K562 (cell line): ENCODE measurements around the gene KBTBD13. TPM values are rescaled to one million over a fixed set of nuclear protein-coding genes. Genes with fewer than 3 reads are reported as not detected.

Experiments used
- ATAC-seq: fragments of 200-7000 bp; cut with Tn5 transposase; 3 replicates; pipeline ENCODE4 v1.9.1; 2020; ENCODE audit warnings: moderate library complexity
- BruUV-seq: library from RNA; stranded (reverse); fragments of 400-500 nt; replicated peaks from 2 replicates; lab custom pipeline; 2021; lab: Mats Ljungman, UMichigan
- CTCF ChIA-PET: fragments of 300-600 bp; formaldehyde crosslinking; extraction: SDS; loops from one replicate; lab custom pipeline; 2021; ENCODE audit warnings: low intra/inter-chr PET ratio; lab: Yijun Ruan, JAX
- POLR2A ChIA-PET: fragments of 300-600, 350-650 bp; sonication (Branson Sonifier 250); formaldehyde crosslinking; extraction: SDS; loops from one replicate; lab custom pipeline; 2021; ENCODE audit warnings: antibody characterized with exemption, inconsistent platforms; lab: Yijun Ruan, JAX
- DNase-seq, 4 experiments: peaks; one replicate each; pipeline versions ENCODE4 v3.0.0 to v3.0.0-alpha.2; 2011 to 2018; ENCODE audit warnings: low spot score in 3 of 4, mixed read lengths in 3 of 4; ENCODE audit errors: extremely low read depth in 1 of 4
- FAIRE-seq: peaks from 2 replicates; lab custom pipeline; 2011; peaks lifted over from hg19 to GRCh38; lab: Jason Lieb, UNC
- H2AFZ ChIP-seq: 2 replicates; pipeline ENCODE4 v1.6.0; 2011; ENCODE audit warnings: low read depth, low read length, control low read depth, inconsistent platforms
- H3K27ac ChIP-seq: fragments of 200-600 bp; 3 replicates; pipeline ENCODE4 v1.8.0; 2011; ENCODE audit warnings: low read depth, mild to moderate bottlenecking, control low read depth, inconsistent platforms, low read length, moderate library complexity, mixed read lengths; ENCODE audit errors: extremely low read depth
- H3K27me3 ChIP-seq, 2 experiments: fragments of 300-600 bp in 1 of 2; 2 replicates in 1 of 2; 3 replicates in 1 of 2; pipeline versions ENCODE4 v1.6.0 to v1.8.0; 2011; ENCODE audit warnings: inconsistent platforms in 2 of 2, low read length in 2 of 2, mild to moderate bottlenecking in 1 of 2, mixed read lengths in 1 of 2, moderate library complexity in 1 of 2; ENCODE audit not compliant: control insufficient read depth in 2 of 2, insufficient read depth in 2 of 2
- H3K36me3 ChIP-seq: fragments of 300-600 bp; 3 replicates; pipeline ENCODE4 v1.8.0; 2011; ENCODE audit warnings: mild to moderate bottlenecking, low read length, inconsistent platforms; ENCODE audit not compliant: control insufficient read depth, insufficient read depth
- H3K4me1 ChIP-seq, 2 experiments: fragments of 200-600 bp in 1 of 2; replicated peaks in 1 of 2; 2 replicates in 1 of 2; 3 replicates in 1 of 2; pipeline versions ENCODE4 v1.5.1 to v1.8.0; 2011; ENCODE audit warnings: inconsistent platforms in 2 of 2, low read length in 2 of 2, mild to moderate bottlenecking in 1 of 2, mixed read lengths in 1 of 2, moderate library complexity in 1 of 2; ENCODE audit not compliant: control insufficient read depth in 2 of 2, insufficient read depth in 2 of 2
- H3K4me2 ChIP-seq: 2 replicates; pipeline ENCODE4 v1.6.1; 2011; ENCODE audit warnings: low read length, control low read depth, inconsistent platforms, mixed read lengths; ENCODE audit not compliant: insufficient read depth
- H3K4me3 ChIP-seq: fragments of 200-600 bp; sonication (generic), shearing (Covaris generic); 2 replicates; pipeline ENCODE4 v1.5.1; 2016; ENCODE audit warnings: control low read depth, inconsistent platforms
- H3K79me2 ChIP-seq: fragments of 200-600 bp; 3 replicates; pipeline ENCODE4 v1.8.0; 2011; ENCODE audit warnings: low read length, inconsistent platforms; ENCODE audit not compliant: control insufficient read depth, insufficient read depth
- H3K9ac ChIP-seq, 2 experiments: 2 replicates each; pipeline versions ENCODE4 v1.6.0 to v1.6.1; 2011; ENCODE audit warnings: low read depth in 2 of 2, low read length in 2 of 2, control low read depth in 1 of 2, inconsistent platforms in 1 of 2, mild to moderate bottlenecking in 1 of 2, mixed read lengths in 1 of 2; ENCODE audit not compliant: insufficient read depth in 1 of 2
- H3K9me1 ChIP-seq: one replicate; pipeline ENCODE4 v1.6.0; 2011; ENCODE audit warnings: inconsistent platforms, mild to moderate bottlenecking, low read length, moderate library complexity; ENCODE audit not compliant: control insufficient read depth, insufficient read depth
- H3K9me3 ChIP-seq: replicated peaks from 2 replicates; pipeline ENCODE4 v1.5.1; 2011; ENCODE audit warnings: low read depth, low read length, inconsistent platforms; ENCODE audit not compliant: control insufficient read depth, insufficient read depth
- H4K20me1 ChIP-seq: replicated peaks from 2 replicates; pipeline ENCODE4 v1.6.1; 2011; ENCODE audit warnings: low read length, inconsistent platforms, mixed read lengths; ENCODE audit not compliant: control insufficient read depth, insufficient read depth
- CCAR2 ChIP-seq: fragments of 200-400 bp; formaldehyde crosslinking; IDR thresholded peaks from 2 replicates; pipeline ENCODE4 v1.6.1; 2017; ENCODE audit warnings: mild to moderate bottlenecking, low read depth, low read length
- HEY1 ChIP-seq: fragments of 250-450 bp; sonication (Bioruptor Pico); IDR thresholded peaks from 2 replicates; pipeline ENCODE4 v1.5.0; 2020; ENCODE audit warnings: mild to moderate bottlenecking, moderate library complexity, borderline replicate concordance
- HOXB6 ChIP-seq: fragments of 250-450 bp; sonication (Bioruptor Pico); IDR thresholded peaks from 2 replicates; pipeline ENCODE4 v1.5.1; 2022; ENCODE audit warnings: mild to moderate bottlenecking, borderline replicate concordance
- PPARD ChIP-seq: fragments of 250-450 bp; sonication (Bioruptor Pico); IDR thresholded peaks from 2 replicates; pipeline ENCODE4 v1.8.0; 2022; ENCODE audit warnings: inconsistent platforms, mild to moderate bottlenecking, moderate library complexity
- SRSF9 ChIP-seq: fragments of 200-400 bp; formaldehyde crosslinking; IDR thresholded peaks from 2 replicates; pipeline ENCODE4 v1.6.1; 2017; ENCODE audit warnings: low read depth, low read length, borderline replicate concordance
- XRCC3 ChIP-seq: fragments of 450-650 bp; IDR thresholded peaks from 2 replicates; pipeline ENCODE4 v1.6.1; 2017; ENCODE audit warnings: mild to moderate bottlenecking, moderate library complexity
- ZNF583 ChIP-seq: fragments of 250-450 bp; sonication (Bioruptor Pico); IDR thresholded peaks from 2 replicates; pipeline ENCODE4 v1.4.0; 2020
- whole genome bisulfite sequencing: fragments of 100-300 bp; shearing (Covaris generic); methylation state at CpG from one replicate; pipeline ENCODE4 v1.1.6; 2016; ENCODE audit warnings: low coverage, mixed read lengths; ENCODE audit not compliant: insufficient coverage; ENCODE audit errors: missing lambda C conversion rate; 5-methylcytosine and 5-hydroxymethylcytosine counted together
- in situ Hi-C: fragments of 300-500 bp; cut with MboI; formaldehyde crosslinking; loops from 4 replicates; pipeline ENCODE4 v1.15.0; 2018; ENCODE audit warnings: inconsistent platforms, mixed read lengths
- intact Hi-C: fragments of 100-400 bp; cut with micrococcal nuclease; formaldehyde crosslinking; loops from 2 replicates; pipeline ENCODE4 v1.14.2; 2022
- polyA plus RNA-seq, 8 experiments: library from polyadenylated mRNA; depleted of rRNA in 4 of 8; stranded (reverse) in 5 of 8; unstranded in 3 of 8; fragments of >200 nt; fragmentation: Nextera tagmentation in 2 of 8; fragmentation: Illumina TruSeq in 1 of 8; extraction: Ambion mirVana in 2 of 8; extraction: Trizol in 1 of 8; gene quantifications; 2 replicates each; pipeline versions ENCODE4 v1.2.1 to v1.2.3, GENCODE V29; 2011 to 2014; ENCODE audit warnings: inconsistent platforms in 1 of 8, missing spikeins in 1 of 8
- total RNA-seq, 7 experiments: library from RNA; depleted of rRNA in 6 of 7; stranded (reverse); fragments of >200 nt in 6 of 7; fragmentation: Illumina TruSeq in 2 of 7; extraction: Trizol in 2 of 7; gene quantifications; 2 replicates each; pipeline versions ENCODE4 v1.2.1 to v1.2.3, GENCODE V29; 2011 to 2021; ENCODE audit warnings: low replicate concordance in 1 of 7

KBTBD13 gene
- total and polyA plus RNA-seq, 9 of the 15 experiments (the other 6 are each of a cell fraction or from before 2014, with no cell fraction given): 0.07 to 0.13 (median 0.10) TPM; not detected in 3

DNA sequence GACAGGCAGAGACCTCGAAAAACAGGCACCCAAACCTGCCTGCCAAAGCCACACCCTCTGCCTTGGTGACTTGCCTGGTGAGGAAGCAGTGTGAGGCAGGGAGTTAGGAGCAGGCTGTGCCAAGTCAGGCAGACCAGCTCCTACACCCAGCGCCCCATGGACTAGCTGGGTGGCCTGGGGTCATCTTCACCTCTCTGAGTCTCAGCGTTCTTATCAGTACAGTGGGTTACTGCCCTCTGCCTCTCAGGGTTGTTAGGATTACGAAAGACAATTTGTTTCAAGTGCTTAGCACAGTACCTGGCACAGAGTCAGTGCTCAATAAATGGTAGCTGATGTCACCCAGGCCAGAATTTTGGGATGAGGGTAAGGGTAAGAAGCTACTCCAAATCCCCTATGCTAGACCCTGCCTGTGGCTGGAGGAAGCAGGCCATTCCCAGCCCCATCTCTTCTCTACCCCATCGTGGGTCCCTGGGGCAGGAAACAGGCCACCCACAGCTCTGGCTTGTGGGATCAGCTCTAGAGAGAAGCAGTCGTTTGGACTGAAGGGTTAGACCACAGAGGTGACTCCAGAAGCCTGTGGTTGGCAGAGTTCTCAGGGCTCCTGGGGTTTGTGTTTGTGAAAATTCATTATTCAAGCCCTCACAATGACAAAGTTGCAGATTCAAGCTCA, 21.2 kb upstream of the KBTBD13 start:
- Histone ChIP-seq H3K9me3 (no peaks in the 10 kb centered on the region), H3K27ac (no peak overlapping the region), H3K9ac (0 out of 4 replicates have a peak overlapping the region, but pooled peaks of 1 of the 2 experiments have one; percentile 31), H3K79me2 (no peaks in the 10 kb centered on the region), H3K27me3 (peaks cover 0 to 16% of the 10 kb centered on the region in 2 experiments; a peak in 3 of 5 replicates), H2AFZ (no peak overlapping the region), H3K4me2 (no peak overlapping the region), H3K4me1 (peaks cover 0 to 6% of the 10 kb centered on the region in 2 experiments; a peak in 1 of 5 replicates), H3K9me1 (no peaks in the 10 kb centered on the region), H3K36me3 (no peaks in the 10 kb centered on the region), H4K20me1 (no peaks in the 10 kb centered on the region; the same call in 1 of the 2 replicates), H3K4me3 (no peak overlapping the region)
- 18% methylated on average over 6 of the region's 6 CpGs for WGBS
- DNase-seq (no peak), FAIRE-seq (no peak), ATAC-seq (no peak; the same call in 2 of the 3 replicates)
- no TSS peak for BruUV-seq
- POLR2A ChIA-PET: interaction anchor here (0.6 to 1.5 kb wide), 5 partner anchors 11 to 250 kb away, joined by 3 to 7 read pairs (median 3); partner anchors contain the start of genes RNU5B-1 and SLC51B
- TF ChIP-seq XRCC3 (no peak), CCAR2 (no peak), HOXB6 (CRISPR knock-in tag) (no peak), SRSF9 (no peak), PPARD (CRISPR knock-in tag) (no peak), ZNF583 (no peak), HEY1 (CRISPR knock-in tag) (no peak)
- in situ Hi-C loops: loop anchor here (10.0 kb wide), 2 partner anchors 239 to 329 kb away; partner anchors contain the start of gene RNU5A-1
- CTCF ChIA-PET: interaction anchor here (0.5 to 2.1 kb wide), 6 partner anchors 22 to 333 kb away, joined by 3 to 11 read pairs (median 3); no protein-coding TSS in a partner anchor
- intact Hi-C loops: no loop called here
